Measurements from ENCODE around the gene CRB2.

Gene CRB2

DNA sequence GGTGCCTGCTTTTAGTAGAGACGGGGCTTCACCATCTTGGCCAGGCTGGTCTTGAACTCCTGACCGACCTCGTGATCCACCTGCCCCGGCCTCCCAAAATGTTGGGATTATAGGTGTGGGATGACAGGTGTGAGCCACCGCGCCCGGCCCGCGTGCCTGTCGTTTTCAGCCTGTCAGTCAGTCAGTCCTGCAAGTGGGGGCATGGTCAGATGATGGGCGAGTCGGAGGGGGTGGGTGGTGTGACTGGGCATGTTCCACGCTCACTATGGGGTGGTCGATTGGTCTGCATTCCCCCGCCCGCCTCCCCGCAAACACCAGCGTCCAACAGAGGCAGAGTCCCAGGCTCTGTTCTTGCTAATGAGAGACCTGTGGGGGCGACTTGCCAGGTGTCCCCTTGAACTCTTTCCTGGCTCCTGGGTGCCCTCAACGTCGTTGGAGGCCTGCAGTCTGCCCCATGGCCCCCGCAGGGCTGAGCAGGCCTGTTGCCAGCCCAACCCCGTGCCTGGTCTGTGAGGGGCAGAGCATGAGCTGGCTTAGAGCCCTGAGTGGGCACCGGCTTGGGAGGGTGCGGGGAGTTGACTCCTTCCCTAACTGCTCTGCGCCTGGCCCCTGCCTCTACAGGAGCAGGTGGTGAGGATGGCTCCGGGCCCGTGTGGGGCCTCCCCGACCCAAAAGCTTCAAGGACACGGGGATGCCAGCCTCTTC, 23.1 kb downstream of the CRB2 start:
- no peaks in the 10 kb centered on the region for H3K9me2 ChIP-seq (replicated peaks; ENCODE audit: control insufficient read depth, low read length)
- H3K27ac ChIP-seq (ENCODE audit: low read depth, low read length) = no peak overlapping the region
- H3K4me2 ChIP-seq (ENCODE audit: low read length) = no peak overlapping the region
- H4K20me1 ChIP-seq (ENCODE audit: control insufficient read depth, insufficient read depth, low read depth, low read length) = no peaks in the 10 kb centered on the region
- H3K79me2 ChIP-seq (ENCODE audit: control insufficient read depth, low read length) = no peaks in the 10 kb centered on the region
- H3K4me3 ChIP-seq (ENCODE audit: low read length) = no peak overlapping the region
- no peaks in the 10 kb centered on the region for H3K9me3 ChIP-seq (ENCODE audit: control insufficient read depth, insufficient read depth, low read length)
- H3K36me3 ChIP-seq (ENCODE audit: control insufficient read depth, low read length) = no peaks in the 10 kb centered on the region
- no peaks in the 10 kb centered on the region for H3K4me1 ChIP-seq (ENCODE audit: control insufficient read depth, low read length)
- H3F3A ChIP-seq (ENCODE audit: control insufficient read depth, insufficient read depth) = no peaks in the 10 kb centered on the region
- no peaks in the 10 kb centered on the region for H3K27me3 ChIP-seq (ENCODE audit: control insufficient read depth, low read length)
- TF ChIP-seq EZH2phosphoT487 (IDR thresholded peaks at IDR 0.05; ENCODE audit: borderline replicate concordance, low read length) = no peak
- TF ChIP-seq, protein P1, sequence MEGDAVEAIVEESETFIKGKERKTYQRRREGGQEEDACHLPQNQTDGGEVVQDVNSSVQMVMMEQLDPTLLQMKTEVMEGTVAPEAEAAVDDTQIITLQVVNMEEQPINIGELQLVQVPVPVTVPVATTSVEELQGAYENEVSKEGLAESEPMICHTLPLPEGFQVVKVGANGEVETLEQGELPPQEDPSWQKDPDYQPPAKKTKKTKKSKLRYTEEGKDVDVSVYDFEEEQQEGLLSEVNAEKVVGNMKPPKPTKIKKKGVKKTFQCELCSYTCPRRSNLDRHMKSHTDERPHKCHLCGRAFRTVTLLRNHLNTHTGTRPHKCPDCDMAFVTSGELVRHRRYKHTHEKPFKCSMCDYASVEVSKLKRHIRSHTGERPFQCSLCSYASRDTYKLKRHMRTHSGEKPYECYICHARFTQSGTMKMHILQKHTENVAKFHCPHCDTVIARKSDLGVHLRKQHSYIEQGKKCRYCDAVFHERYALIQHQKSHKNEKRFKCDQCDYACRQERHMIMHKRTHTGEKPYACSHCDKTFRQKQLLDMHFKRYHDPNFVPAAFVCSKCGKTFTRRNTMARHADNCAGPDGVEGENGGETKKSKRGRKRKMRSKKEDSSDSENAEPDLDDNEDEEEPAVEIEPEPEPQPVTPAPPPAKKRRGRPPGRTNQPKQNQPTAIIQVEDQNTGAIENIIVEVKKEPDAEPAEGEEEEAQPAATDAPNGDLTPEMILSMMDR (IDR thresholded peaks at IDR 0.05; ENCODE audit: low read depth, low read length, poor library complexity, severe bottlenecking) = no peak

DNA sequence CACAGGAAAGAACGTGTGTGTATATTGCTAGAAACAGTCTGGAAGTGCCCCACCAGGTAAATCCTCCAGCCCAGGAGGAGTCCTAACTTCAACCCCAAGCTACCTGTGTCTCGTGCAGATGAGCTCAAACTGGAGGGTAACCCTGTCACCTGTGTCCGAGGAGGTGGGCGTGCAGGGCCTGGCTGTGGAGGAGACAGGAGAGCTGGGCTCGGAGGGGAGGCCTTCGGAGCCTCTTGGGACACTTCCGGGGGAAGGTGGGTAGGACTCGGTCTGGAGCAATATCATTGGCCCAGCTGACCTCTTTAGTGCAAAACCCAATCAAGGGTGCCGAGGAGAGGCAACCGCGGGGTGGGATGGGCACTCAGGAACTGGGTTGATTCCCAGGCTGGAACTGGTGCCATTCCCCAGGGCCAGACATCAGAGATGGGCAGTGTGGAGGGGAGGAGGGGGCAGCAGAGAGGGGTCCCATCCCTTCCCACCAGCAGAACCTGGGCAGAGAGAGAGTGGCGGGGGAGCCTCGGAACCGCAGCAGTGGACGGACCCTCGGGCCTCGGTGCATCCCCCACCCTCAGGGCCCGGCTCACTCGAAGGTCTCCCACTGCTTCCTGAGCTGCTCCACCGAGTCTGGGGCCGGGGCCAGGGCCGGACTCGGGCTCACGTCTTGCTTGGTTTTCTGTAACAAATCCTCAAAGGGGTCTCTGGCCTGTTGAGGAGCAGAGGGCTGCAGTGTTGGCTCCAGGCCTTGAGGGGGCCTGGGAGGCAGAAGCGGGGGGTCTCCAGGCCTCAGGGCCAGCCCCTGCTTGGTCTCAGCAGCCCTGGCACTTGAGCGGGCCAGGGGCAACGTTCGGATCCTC, 25.1 kb downstream of the CRB2 start:
- Histone ChIP-seq H3F3A (ENCODE audit: control insufficient read depth, insufficient read depth) (no peaks in the 10 kb centered on the region), H3K4me2 (ENCODE audit: low read length) (no peak overlapping the region), H3K36me3 (ENCODE audit: control insufficient read depth, low read length) (no peaks in the 10 kb centered on the region), H3K9me2 (replicated peaks; ENCODE audit: control insufficient read depth, low read length) (no peaks in the 10 kb centered on the region), H3K27me3 (ENCODE audit: control insufficient read depth, low read length) (no peaks in the 10 kb centered on the region), H3K4me1 (ENCODE audit: control insufficient read depth, low read length) (no peaks in the 10 kb centered on the region), H3K79me2 (ENCODE audit: control insufficient read depth, low read length) (no peaks in the 10 kb centered on the region), H3K9me3 (ENCODE audit: control insufficient read depth, insufficient read depth, low read length) (no peaks in the 10 kb centered on the region), H3K4me3 (ENCODE audit: low read length) (no peak overlapping the region), H3K27ac (ENCODE audit: low read depth, low read length) (no peak overlapping the region), H4K20me1 (ENCODE audit: control insufficient read depth, insufficient read depth, low read depth, low read length) (no peaks in the 10 kb centered on the region)
- TF ChIP-seq EZH2phosphoT487 (IDR thresholded peaks at IDR 0.05; ENCODE audit: borderline replicate concordance, low read length) = no peak
- TF ChIP-seq, protein P1 (IDR thresholded peaks at IDR 0.05; ENCODE audit: low read depth, low read length, poor library complexity, severe bottlenecking) = no peak

- Histone ChIP-seq H3K36me3 (ENCODE audit: control insufficient read depth, low read length) (no peaks in the 10 kb centered on the region), H3K9me3 (ENCODE audit: control insufficient read depth, insufficient read depth, low read length) (no peaks in the 10 kb centered on the region), H3K4me2 (ENCODE audit: low read length) (no peak overlapping the region), H4K20me1 (ENCODE audit: control insufficient read depth, insufficient read depth, low read depth, low read length) (no peaks in the 10 kb centered on the region), H3K79me2 (ENCODE audit: control insufficient read depth, low read length) (no peaks in the 10 kb centered on the region), H3K9me2 (replicated peaks; ENCODE audit: control insufficient read depth, low read length) (no peaks in the 10 kb centered on the region), H3K4me1 (ENCODE audit: control insufficient read depth, low read length) (no peaks in the 10 kb centered on the region), H3K27me3 (ENCODE audit: control insufficient read depth, low read length) (no peaks in the 10 kb centered on the region), H3F3A (ENCODE audit: control insufficient read depth, insufficient read depth) (no peaks in the 10 kb centered on the region), H3K4me3 (ENCODE audit: low read length) (no peak overlapping the region), H3K27ac (ENCODE audit: low read depth, low read length) (no peak overlapping the region)
- TF ChIP-seq, protein P1 (IDR thresholded peaks at IDR 0.05; ENCODE audit: low read depth, low read length, poor library complexity, severe bottlenecking) = no peak
- TF ChIP-seq EZH2phosphoT487 (IDR thresholded peaks at IDR 0.05; ENCODE audit: borderline replicate concordance, low read length) = no peak
Measured at GRCh38 chr9:123382653-123383511, 26.9 kb downstream of the CRB2 start.
